ENCODE measurements around the gene NLGN2. TPM values are rescaled to one million over a fixed set of nuclear protein-coding genes. Genes with fewer than 3 reads are reported as not detected.

NLGN2 gene
- total and polyA plus RNA-seq, 2 experiments from 2014 or later = 4.3 to 7.2 TPM

DNA sequence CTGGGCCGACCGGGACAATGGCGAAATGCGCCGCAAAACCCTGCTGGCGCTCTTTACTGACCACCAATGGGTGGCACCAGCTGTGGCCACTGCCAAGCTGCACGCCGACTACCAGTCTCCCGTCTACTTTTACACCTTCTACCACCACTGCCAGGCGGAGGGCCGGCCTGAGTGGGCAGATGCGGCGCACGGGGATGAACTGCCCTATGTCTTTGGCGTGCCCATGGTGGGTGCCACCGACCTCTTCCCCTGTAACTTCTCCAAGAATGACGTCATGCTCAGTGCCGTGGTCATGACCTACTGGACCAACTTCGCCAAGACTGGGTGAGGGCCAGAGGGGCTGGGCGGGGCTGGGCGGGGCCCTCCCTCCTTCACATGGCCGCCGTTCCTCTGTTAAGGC is 8.1 kb downstream of the NLGN2 start:
- no peak for DNase-seq (ENCODE audit: low spot score)

DNA sequence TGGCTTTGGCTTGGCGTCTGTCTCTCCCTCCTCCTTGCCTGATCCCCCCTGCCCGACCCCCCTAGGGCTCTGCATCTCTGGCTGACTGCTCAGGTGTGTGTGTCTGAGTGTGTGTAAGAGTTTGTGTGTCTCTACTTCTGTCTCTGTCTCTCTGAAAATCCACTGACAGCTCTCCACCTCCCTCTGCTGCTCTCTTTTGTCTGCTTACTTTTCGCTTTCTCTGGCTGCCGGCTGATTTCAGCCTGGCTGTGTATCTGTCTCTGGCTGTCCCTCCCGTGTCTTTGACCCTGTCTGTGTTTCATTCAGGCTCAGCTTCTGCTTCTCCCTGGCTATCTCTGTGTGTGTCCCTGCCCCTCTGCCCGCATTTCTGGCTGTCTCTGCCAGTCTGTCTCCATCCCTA is 8.7 kb downstream of the NLGN2 start:
- no peak for DNase-seq (ENCODE audit: low spot score)
- WGBS (ENCODE audit: low lambda C conversion rate, missing lambda C conversion rate) = 89% methylated on average over 6 of the region's 6 CpGs
- Histone ChIP-seq H3K27ac (no peak overlapping the region), H3K4me3 (no peak overlapping the region), H3K9me2 (replicated peaks; ENCODE audit: insufficient read depth) (no peaks in the 10 kb centered on the region), H3K4me1 (ENCODE audit: insufficient read depth) (no peaks in the 10 kb centered on the region), H4K20me1 (ENCODE audit: insufficient read depth, poor library complexity, severe bottlenecking) (no peaks in the 10 kb centered on the region), H2AFZ (no peak overlapping the region), H3K27me3 (no peaks in the 10 kb centered on the region), H3K79me2 (no peaks in the 10 kb centered on the region), H3K4me2 (no peak overlapping the region), H3K36me3 (replicated peaks; ENCODE audit: insufficient read depth, low read depth) (no peaks in the 10 kb centered on the region), H3K9me3 (ENCODE audit: low read depth) (no peaks in the 10 kb centered on the region)
- TF ChIP-seq, protein P1, sequence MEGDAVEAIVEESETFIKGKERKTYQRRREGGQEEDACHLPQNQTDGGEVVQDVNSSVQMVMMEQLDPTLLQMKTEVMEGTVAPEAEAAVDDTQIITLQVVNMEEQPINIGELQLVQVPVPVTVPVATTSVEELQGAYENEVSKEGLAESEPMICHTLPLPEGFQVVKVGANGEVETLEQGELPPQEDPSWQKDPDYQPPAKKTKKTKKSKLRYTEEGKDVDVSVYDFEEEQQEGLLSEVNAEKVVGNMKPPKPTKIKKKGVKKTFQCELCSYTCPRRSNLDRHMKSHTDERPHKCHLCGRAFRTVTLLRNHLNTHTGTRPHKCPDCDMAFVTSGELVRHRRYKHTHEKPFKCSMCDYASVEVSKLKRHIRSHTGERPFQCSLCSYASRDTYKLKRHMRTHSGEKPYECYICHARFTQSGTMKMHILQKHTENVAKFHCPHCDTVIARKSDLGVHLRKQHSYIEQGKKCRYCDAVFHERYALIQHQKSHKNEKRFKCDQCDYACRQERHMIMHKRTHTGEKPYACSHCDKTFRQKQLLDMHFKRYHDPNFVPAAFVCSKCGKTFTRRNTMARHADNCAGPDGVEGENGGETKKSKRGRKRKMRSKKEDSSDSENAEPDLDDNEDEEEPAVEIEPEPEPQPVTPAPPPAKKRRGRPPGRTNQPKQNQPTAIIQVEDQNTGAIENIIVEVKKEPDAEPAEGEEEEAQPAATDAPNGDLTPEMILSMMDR (IDR thresholded peaks at IDR 0.05; ENCODE audit: poor library complexity) = no peak
- no peak for TF ChIP-seq EZH2 (IDR thresholded peaks at IDR 0.05; ENCODE audit: borderline replicate concordance)
- no peak for TF ChIP-seq EZH2phosphoT487 (IDR thresholded peaks at IDR 0.05; ENCODE audit: low read depth, severe bottlenecking, unreplicated experiment)

More for the DNA sequence above, 8.1 kb downstream of the NLGN2 start:
- TF ChIP-seq, protein P1 (IDR thresholded peaks at IDR 0.05; ENCODE audit: poor library complexity) = no peak
- TF ChIP-seq EZH2phosphoT487 (IDR thresholded peaks at IDR 0.05; ENCODE audit: low read depth, severe bottlenecking, unreplicated experiment) (no peak), EZH2 (IDR thresholded peaks at IDR 0.05; ENCODE audit: borderline replicate concordance) (no peak)
- no peak overlapping the region for H3K27ac ChIP-seq
- no peak overlapping the region for H3K4me2 ChIP-seq
- no peaks in the 10 kb centered on the region for H3K79me2 ChIP-seq
- H2AFZ ChIP-seq = no peak overlapping the region
- H4K20me1 ChIP-seq (ENCODE audit: insufficient read depth, poor library complexity, severe bottlenecking) = no peaks in the 10 kb centered on the region
- WGBS (ENCODE audit: low lambda C conversion rate, missing lambda C conversion rate) = 96% methylated on average over 21 of the region's 23 CpGs
- H3K36me3 ChIP-seq (replicated peaks; ENCODE audit: insufficient read depth, low read depth) = no peaks in the 10 kb centered on the region
- no peaks in the 10 kb centered on the region for H3K9me3 ChIP-seq (ENCODE audit: low read depth)
- H3K4me3 ChIP-seq = no peak overlapping the region
- no peaks in the 10 kb centered on the region for H3K4me1 ChIP-seq (ENCODE audit: insufficient read depth)
- no peaks in the 10 kb centered on the region for H3K27me3 ChIP-seq
- no peaks in the 10 kb centered on the region for H3K9me2 ChIP-seq (replicated peaks; ENCODE audit: insufficient read depth)

DNA sequence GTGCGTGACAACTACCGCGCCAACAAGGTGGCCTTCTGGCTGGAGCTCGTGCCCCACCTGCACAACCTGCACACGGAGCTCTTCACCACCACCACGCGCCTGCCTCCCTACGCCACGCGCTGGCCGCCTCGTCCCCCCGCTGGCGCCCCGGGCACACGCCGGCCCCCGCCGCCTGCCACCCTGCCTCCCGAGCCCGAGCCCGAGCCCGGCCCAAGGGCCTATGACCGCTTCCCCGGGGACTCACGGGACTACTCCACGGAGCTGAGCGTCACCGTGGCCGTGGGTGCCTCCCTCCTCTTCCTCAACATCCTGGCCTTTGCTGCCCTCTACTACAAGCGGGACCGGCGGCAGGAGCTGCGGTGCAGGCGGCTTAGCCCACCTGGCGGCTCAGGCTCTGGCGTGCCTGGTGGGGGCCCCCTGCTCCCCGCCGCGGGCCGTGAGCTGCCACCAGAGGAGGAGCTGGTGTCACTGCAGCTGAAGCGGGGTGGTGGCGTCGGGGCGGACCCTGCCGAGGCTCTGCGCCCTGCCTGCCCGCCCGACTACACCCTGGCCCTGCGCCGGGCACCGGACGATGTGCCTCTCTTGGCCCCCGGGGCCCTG is 9.5 kb downstream of the NLGN2 start:
- H3K79me2 ChIP-seq = no peaks in the 10 kb centered on the region

More for the DNA sequence above, 9.5 kb downstream of the NLGN2 start:
- H3K9me2 ChIP-seq (replicated peaks; ENCODE audit: insufficient read depth) = no peaks in the 10 kb centered on the region
- no peaks in the 10 kb centered on the region for H4K20me1 ChIP-seq (ENCODE audit: insufficient read depth, poor library complexity, severe bottlenecking)
- H3K4me1 ChIP-seq (ENCODE audit: insufficient read depth) = no peaks in the 10 kb centered on the region
- no peaks in the 10 kb centered on the region for H3K9me3 ChIP-seq (ENCODE audit: low read depth)
- H3K36me3 ChIP-seq (replicated peaks; ENCODE audit: insufficient read depth, low read depth) = no peaks in the 10 kb centered on the region
- DNase-seq (ENCODE audit: low spot score) = no peak
- H3K27ac ChIP-seq = no peak overlapping the region
- WGBS (ENCODE audit: low lambda C conversion rate, missing lambda C conversion rate) = over 99% methylated on average over 19 of the region's 54 CpGs
- H3K4me2 ChIP-seq = no peak overlapping the region
- H2AFZ ChIP-seq = no peak overlapping the region
- H3K27me3 ChIP-seq = no peaks in the 10 kb centered on the region
- no peak for TF ChIP-seq EZH2phosphoT487 (IDR thresholded peaks at IDR 0.05; ENCODE audit: low read depth, severe bottlenecking, unreplicated experiment)
- TF ChIP-seq, protein P1 (IDR thresholded peaks at IDR 0.05; ENCODE audit: poor library complexity) = no peak
- TF ChIP-seq EZH2 (IDR thresholded peaks at IDR 0.05; ENCODE audit: borderline replicate concordance) = no peak
- no peak overlapping the region for H3K4me3 ChIP-seq
